ENCODE measurements around the gene DOCK1.
A peak's percentile ranks its signal among the peaks of the same experiment; 100 is the strongest.

The DOCK1 gene

DNA sequence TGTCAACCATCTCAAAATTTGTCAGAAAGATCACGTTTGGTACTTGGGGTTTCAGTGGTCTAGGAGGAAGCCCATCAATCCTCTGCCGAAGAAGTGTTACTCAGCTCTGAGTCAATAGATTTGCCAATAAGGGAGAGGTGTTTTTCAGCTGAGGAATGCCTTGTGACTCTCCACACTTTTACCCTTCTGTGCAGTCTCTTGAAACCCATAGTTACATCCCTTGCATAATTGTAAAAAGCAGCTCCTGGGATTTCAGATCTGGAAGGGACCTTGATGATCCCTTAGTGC lies 243.6 kb downstream of the DOCK1 start:
- no peak for DNase-seq

DNA sequence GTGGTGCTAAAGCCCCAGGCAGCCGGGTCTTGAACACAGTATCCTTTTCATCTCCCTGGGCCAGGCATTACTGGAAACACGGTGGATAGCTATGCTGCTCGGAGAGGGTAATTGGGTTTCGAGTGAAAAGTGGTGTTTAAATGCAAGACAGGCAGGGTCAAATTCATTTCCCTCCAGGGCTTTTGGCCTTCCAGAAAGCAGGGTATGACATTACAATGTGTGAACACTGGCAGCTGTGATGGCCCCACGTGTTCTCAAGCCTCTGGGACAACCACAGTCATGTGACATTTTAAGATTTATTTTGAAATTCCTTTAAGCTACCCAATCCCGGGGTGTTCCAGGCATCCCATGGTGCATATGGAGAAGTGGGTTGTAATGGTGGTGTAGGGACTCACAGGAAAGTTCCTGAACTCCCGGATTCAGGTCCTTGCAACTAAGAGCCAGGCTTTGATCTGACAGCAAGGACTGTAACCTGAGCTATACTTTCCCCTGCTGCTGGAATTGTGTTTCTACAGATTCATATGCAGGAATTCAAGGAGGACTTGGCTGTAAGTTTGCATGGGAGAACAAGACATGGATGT lies 244.4 kb downstream of the DOCK1 start:
- DNase-seq, result no peak

DNA sequence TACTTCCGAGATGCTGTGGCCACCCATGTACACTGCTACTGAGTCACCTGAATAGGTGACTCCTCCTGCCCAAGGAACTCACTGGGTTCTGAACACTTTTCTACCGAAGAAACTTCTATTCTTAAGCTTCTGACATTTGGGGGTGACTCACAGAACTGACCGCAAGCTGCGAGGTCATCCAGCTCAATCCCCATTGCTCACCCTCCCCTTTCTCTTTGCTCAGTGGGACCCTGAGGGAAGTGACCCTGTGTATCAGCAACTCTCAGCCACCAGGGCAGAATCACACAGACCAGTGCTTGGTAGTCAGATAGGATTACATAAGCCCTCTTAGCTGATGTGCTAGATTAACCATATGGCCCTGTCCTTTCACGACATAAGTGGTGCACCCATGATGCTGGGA lies 244.9 kb downstream of the DOCK1 start:
- DNase-seq, result no peak

DNA sequence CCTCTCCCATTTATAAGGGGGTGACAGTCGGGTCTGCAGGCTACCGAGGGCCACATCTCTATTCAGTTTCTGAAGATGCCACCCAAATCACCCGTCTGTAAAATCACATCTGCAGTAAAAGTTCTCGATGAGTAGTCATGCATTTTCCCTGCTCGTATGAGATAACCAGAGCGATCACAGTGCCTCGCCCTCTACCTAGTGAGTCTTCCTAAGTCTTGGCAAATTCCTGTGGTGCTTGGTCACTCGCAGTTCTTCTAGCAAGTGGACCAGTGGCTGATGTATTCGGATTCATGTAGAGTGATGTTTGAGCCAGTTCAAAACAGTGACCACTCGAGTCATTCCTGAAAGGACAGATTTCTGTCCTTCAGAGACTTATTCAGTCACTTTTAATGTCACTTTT lies 246.3 kb downstream of the DOCK1 start:
- no peak for DNase-seq

DNA sequence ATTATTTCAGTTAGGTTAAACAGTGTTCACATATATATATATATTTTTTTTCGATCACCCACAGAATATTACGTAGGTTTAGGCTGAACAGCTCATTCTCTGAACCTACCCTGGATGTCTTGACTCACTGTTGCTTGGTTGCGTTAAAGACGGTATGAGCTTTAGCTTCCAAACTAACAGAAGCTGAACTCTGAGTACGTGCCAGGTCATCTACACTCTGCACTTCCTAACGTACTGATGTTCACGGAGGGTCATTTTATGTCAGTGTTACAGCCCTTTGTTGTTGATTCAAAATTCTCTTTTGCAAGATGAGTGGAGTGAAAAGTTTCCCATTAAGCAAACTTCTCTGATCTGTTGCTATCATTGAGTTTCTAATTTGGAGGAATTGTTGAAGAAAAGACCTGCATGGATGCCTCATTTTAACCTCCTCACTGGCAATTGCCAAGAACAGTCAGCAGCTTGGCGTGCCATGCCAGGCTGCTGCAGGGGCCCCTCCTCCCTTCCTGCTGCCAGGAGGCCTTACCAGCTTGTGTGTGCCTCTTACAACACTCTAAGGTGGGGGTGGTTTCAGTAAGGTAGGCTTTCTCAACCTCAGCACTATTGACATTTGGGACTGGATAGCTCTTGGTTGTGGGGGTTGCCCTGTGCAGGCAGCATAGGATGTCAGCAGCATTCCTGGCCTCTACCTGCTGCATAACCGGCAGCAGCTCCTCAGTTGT lies 246.9 kb downstream of the DOCK1 start:
- no peak for DNase-seq

DNA sequence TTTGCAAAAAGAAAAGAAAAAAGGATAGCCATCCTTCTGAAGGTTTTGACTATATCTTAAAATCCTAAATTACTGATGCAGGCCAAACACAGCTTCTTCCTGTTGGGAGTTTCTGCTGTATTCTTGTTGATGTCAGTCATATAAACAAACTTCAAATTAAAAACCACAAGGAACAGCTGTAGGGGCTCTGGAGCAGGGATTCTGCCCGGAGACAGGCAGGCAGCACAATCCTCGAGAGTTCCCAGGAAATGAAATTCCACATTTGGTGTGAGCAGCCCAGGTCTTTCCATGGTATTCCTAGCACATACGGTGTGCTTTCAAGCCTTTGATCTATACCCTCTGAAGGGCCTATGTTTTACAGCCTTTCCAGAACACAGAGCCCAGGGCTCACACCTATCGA lies 248.0 kb downstream of the DOCK1 start:
- no peak for DNase-seq

DNA sequence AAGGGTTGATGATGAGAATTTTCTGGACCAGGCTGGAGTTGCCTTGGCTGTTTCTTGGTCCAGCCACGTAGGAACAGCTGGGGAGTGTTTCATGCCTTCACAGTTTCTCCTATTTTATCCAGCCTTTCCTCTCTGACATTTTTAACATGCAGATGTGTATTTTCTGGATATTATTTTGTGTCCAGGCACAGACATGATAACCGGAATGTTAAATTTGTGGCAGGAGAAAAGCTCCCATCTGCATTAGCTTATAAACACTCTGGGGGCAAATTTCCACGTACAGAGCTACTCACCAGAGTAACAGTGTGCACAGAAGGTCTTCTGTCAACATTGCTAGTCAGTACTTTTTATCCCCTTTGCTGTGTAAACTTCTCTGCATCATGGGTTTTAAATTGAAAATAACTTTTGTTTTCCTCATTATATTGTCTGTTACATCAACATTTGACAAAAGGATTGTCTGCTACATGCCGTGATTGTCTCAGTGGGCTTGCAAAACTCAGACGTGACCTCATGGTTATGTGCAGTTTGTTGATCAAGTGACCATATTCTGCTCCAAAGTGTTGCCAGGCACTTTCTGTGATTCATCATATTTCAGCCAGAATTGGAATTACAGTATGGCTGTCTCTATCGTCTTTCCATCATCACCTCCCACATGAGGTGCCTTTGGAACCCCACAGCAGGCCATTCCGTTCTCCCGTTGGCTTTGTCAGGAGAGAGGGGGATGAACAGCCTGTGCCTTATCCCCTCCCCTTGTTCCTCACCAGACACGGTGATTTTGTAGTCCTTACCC lies 249.8 kb downstream of the DOCK1 start:
- no peak for DNase-seq

DNA sequence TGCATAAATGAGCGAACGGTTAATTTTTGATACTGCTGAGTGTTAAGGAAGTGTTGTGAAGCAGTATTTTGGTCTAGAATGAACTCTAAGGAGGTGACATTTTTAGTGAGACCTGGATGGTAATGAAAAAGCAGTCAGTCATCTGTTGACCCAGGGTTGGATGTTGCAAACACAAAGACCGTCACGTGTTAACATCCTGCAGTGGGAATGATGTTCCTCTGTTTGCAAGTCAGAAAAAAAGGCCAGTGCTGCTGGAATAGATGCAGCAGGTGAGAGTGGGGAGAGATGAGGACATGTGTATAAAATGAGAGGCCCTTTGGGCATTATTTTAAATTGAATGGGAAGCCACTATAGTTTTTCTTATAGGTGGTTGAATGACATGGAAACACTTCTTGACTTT lies 251.9 kb downstream of the DOCK1 start:
- DNase-seq, result no peak

DNA sequence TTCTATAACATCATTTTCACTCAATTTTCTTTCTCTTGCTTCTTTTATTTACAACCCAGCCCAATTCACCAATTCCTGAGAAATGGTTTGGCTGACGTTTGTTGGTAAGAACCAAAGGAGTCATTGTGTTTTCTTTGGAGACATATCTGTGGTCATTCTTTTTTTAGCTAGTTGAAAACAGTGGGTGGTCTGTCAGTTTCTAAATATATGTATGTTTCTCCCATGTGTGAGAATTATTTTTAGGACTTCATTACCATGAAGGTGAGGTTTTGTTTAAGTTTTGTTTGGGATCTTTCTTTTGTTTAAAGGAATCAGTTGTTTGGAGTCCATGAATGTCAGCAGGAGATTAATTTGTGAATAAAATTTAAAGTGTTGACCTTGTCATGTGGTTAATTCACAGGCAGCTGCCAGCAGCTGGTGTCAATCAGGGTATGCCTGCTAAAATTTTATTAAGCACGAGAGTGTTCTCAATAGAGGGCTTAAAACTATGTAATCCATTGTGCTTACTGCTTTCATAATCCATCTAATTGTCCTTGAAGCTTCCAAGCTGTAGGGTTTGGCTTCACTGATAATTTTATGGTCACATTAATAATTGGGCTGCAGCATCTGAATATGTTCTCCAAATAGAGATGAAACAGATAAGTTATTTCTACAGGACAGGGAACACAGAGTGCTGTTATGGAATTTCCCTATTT lies 252.4 kb downstream of the DOCK1 start:
- no peak for DNase-seq

DNA sequence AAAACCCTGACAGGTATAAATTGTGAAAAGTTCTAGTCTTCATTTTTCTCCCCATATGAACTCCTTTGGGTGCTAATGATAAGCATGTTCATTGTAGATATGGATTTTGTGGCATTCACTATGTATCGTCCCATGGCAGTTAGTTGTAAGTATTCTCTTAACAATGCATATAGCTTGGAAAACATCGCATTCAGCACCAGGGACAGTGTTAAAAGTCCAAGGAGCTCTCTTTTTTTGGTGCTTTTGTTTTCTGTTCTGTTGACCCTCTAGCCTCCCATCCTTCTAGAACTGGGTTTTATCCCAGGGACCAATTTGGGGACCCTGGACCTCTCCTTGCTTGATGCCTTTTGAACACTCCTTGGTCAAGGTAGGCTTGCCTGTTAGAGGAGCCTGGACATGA lies 253.4 kb downstream of the DOCK1 start:
- DNase-seq, result no peak

DNA sequence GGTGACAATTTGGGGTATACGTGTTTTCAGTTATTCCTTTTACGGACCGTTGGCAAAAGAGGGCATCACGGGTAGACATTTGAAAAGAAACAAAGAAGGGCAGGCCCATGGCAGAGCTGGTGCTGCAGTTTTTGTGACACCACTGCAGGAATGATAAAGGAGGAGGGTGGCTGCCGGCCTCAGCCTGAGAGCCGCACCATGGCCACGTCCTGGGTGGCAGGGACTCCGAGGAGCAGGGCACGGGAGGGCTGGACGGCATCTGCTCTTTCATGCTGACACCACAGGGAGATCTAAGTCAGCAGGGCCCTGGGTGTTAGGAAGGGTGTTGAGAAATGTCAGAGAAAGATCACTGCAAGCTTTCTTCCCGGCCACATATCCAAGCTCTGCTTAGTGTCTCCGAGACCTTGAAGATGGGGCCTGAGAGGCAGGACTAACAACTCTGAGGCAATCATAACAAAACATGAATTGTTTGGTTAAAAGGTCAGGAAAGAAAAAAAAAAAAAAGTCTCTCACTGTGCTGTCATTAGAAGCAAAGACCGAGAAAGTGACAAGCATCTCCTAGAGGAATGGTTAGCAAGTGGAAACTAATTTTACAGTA lies 254.5 kb downstream of the DOCK1 start:
- no peak for DNase-seq

DNA sequence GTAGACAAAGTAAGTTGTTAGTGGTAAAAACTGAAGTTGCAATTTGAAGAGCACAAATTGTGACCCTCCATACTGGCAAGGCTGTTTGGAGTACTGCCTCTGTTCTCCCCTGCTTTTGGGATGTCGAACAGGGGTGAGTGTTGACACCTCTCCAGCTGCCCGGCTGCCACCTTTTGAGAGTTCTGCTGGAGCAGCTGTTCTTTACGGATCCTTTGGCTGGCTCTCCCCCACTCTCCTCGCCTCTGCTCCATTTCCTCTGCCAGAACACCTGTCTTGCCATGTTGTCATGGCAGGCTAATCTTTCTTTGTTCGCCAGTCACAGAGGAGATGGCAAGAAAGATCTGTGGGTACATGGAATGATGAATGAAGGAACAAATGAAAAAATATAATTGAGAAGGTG lies 256.3 kb downstream of the DOCK1 start:
- DNase-seq, result peak; percentile 23

DNA sequence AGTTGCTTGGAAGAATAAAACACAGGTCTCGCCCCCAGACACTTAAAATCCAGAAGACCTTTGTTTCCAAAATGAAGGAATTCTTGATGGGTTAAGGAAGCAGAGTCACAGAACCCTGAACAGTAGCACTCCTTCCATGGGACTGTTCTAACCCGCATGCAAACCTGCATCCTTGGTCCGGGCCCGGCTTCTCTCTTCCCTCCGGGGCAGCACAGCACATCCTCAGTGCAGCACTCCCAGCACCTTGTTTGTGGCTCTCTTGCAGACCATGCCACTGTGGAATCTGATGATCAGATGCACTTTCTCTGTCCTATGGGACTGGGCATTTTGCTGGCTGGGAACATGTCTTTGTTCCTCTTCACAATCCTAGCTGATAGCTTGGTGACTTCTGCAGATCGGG lies 257.6 kb downstream of the DOCK1 start:
- DNase-seq, result no peak

DNA sequence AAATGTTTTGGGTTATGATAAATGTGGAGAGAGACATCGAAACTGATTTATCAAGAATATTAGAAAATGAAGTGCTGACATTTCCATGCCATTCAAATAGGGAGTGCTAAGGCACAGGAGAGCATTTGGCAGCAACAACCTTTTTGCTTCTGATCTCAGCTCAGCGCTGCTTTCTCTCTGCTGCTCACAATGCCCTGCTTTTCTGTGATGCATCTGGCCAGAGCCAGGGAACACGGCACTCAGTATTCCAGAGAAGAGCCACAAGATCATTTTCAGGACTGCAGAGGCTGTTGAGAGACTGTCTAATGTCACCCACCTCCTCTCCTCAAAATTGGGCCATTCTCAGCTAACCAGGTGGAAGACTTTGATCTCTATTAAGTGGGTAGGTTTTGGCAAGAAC lies 263.0 kb downstream of the DOCK1 start:
- no peak for DNase-seq

DNA sequence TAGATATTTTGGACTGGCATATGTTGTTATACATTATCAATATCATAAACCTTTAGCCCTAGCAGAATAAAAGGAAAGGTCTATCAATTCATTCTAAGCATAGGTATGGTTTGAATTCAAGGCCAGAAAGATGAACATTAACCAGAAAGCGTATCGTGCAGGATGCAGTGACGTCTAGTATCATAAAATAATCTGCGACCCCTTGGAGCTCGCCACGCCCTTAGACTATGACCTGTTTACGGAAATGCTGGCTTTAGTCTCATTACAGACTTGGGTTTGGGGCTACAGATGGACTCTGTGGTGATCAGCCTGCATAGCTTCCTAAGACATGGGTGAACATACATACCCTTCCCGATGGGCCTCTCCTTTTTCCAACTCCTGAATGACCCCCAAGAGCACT lies 269.6 kb downstream of the DOCK1 start:
- DNase-seq, result no peak

DNA sequence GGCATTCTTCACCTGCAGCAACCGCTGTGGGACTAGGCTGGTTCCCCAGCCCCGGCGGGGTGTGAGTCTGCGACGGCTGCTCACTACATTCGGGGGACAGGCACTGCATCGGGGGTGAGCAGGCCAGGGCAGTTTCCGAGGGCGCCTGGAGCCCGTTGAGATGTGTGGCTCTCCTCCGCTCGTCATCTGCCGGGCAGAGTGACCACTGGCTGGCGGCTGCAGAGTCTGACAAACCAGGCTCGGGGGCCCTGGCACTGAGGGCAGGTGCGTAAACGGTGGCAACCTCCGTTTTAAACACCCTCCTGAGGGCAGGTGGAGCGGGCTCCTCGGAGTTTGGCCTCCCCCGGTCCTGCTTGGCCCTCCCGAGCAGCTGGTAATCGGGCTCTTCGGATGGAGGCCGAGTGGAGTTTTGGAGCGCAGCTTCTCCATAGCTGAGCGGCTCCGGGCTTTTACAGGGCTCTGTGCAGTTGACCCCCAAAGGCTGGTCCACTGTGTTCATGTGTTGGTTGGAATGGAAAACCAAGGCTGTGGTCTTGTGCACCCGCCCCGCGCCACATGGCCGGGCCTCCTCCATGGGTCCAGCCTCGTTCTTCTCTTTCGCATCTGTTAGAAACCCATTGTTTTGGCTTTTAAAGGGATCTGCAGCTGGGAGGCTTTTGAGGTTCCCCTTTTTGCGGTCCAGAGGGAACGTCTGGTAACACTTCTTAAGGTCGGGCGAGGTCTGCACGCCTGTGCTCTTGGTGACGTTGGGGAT lies 270.3 kb downstream of the DOCK1 start:
- no peak for DNase-seq

DNA sequence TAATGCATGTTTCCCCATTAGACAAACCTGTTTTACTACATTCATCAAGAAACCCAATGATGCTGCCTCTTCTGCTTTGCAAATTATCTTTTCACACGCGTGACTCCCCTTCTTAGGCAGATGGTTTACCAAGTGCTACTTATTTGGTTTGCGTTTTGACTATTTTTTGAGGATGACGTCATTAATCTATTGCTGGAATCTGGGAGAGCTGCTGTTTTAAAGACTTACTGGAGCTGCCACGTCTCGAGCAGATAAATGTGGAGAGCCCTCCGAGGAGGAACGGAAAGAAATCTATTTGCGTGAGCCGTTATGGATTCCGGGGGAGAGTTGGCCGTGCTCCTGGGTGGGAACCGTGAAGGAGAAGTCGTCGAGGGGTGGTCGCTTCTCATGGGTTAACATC lies 271.4 kb downstream of the DOCK1 start:
- DNase-seq, result no peak

DNA sequence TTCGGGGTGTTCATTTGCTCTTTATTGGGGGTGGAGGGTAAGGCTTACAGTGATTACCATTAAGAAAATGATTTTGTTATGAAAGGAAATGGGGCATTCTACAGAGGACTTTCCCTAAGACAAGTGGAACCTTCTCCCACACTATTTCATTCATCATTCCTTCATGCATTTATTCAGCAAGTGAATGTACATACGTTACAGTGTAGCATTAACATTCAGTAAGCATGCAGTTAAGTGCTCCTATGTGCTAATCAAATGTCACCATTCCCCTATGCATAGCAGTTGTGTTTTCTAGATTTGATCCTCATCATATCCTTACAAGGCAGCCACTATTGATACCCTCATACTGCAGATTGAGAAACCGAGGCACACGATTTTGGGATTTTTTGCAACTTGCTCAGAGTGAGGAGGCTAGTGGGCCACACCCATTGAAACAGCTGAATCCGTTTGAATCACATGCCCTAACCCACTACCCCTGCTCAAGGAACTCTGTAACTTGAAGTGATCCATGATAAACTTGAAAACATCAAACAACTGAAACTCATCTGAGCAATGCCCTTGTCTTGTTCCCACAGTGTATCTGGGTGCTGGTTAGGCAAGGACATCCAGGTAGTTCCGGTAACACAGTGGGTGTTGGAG lies 274.5 kb downstream of the DOCK1 start:
- no peak for DNase-seq

DNA sequence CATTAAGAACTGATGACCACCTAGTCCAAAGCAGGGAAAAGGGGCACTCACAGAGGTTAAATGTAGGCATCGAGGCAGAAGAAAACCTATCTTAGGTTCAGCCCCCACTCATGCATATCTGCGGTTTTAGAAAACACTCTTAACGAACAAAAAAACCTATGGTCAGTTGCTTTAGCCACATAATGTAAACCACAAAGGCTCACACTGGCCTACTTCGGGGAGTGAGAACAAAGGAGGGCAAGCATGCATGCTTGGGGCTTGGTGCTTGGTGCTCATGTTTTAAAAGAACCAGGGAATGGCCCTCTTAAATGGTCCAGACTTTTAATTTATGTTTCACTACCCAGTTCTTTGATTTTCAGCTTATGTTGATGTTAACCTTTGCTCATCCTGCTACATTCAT lies 276.9 kb downstream of the DOCK1 start:
- DNase-seq, result no peak

DNA sequence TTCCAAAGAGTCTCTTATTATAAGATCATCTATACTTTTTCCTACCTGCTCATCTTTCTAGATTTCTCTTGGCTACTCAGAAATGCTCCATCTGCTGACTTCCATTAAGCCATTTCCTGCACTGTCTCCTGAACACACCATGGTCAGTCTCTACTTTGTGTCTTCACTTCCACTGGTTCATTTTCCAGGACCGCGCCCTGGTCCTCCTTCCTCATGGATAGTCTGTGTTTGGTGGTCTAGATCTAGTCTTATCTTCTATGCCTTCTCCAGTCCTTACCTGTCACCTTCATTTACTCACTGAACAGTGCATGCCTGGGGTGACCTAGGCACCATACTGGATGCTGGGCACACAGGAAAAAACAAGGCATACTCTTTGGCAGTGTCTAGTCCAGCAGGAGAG lies 279.4 kb downstream of the DOCK1 start:
- DNase-seq, result no peak

DNA sequence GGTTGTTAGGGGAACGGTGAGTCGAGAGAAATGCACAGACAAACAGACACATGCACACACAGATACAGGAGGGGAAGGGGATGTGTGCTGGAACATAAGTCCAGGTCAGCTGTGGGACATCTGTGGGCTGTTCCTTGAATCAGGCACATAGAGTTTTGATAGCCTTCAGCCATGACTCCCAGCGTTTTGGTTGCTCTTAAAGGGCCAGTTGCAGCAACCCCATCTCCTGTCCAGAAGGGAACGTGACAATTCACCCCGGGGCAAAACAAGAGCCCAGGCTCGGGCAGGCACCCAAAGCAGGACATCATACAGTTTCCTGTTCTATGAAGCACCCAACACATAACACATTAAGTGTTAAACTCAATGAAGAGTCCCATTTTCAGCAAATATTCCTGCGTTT lies 281.6 kb downstream of the DOCK1 start:
- DNase-seq, result no peak

DNA sequence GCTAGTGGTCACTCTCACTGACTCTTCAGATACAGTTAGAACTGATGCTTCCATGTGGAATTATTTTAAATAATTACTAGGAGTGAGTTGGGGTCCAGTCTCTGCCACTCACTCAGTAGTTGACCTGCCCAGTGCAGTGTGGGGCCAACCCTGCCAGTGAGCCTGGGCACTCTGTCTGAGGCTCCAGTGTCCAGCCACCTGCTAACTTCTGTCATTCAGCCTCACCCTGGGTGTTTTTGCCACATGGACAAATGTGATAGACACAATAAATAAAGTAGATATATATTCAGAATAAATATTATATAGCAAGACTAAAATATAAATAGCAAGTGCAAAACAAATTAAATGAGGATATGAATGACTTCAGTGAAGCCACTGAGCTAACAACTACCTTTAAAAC lies 284.0 kb downstream of the DOCK1 start:
- no peak for DNase-seq
